ENCODE data around the gene INTS1.

The INTS1 gene

GRCh38 chr7:1428941-1429501 is 75.2 kb downstream of the INTS1 start:
- DNase-seq = no peak

DNA sequence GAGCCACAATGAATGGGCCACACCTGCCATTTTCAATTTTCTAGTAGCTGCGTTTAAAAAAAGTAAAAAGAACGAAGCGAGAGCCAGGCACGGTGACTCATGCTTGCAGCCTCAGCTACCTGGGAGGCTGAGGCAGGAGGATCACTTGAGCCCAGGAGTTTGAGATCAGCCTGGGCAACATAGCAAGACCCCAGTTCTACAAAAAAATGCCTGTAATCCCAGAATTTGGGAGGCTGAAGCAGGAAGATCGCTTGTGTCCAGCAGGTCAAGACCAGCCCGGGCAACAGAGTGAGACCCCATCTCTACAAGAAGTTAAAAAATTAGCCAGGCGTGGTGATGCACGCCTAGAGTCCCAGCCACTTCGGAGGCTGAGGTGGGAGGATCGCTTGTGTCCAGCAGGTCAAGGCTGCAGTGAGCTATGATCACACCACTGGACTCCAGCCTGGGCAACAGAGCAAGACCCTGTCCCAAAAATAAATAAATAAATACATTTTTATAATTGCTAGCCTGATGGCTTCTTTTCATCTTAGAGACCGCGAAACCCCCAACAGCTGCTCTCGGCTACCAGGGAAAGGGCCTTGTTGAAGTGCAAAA is 77.0 kb downstream of the INTS1 start:
- DNase-seq = no peak

DNA sequence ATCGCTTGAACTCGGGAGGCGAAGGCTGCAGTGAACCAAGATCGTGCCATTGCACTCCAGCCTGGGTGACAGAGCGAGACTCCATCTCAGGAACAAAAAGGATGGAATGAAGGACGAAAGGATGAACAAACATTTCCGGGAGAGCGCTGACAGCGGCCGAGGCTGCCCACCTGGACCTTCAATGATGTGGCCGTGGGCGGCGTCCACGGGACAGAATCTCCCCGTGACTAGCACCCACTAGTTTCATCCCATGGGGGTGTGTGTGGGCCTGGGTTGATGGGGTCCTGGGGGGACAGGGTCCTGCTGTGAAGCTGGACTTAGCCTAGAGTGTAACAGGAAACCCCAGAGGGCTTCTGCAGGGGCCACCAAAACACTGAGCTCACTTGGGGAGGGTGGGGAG is 77.7 kb downstream of the INTS1 start:
- no peak for DNase-seq

GRCh38 chr7:1425292-1426136 is 78.7 kb downstream of the INTS1 start:
- no peak for DNase-seq

- no peak for DNase-seq
Measured at GRCh38 chr7:1424041-1424440, 80.1 kb downstream of the INTS1 start.

DNA sequence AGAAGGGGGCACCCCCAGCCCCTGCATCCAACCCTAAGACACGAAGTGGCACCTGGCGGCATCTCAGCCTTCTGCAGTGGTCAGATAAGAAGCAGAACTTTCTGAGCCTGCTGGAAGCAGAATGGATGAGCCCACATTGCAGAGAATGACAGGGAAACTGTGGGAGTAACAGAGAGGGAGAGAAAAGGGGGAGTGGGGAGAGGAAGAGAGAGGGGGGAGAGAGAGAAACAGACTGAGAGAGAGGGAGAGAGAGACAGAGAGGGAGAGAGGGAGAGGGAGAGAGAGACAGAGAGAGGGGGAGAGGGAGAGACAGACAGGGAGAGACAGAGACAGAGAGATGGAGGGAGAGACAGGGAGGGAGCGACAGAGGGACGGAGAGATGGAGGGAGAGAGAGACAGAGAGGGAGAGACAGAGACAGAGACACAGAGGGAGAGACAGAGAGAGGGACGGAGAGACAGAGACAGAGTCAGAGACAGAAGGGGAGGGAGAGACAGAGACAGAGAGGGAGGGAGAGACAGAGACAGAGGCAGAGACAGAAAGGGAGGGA is 80.9 kb downstream of the INTS1 start:
- no peak for DNase-seq

- peak; percentile 98 for DNase-seq
Measured at GRCh38 chr7:1422512-1423263, 81.5 kb downstream of the INTS1 start.

GRCh38 chr7:1421946-1422345 is 82.2 kb downstream of the INTS1 start:
- no peak for DNase-seq

- no peak for DNase-seq
Measured at GRCh38 chr7:1421020-1421790, 83.0 kb downstream of the INTS1 start.
